EH (cell line): Measurements from ENCODE around the gene AHNAK2.
A peak's percentile ranks its signal among the peaks of the same experiment; 100 is the strongest.
"Not testable (repeated sequence)": the region's sequence is repeated elsewhere in the genome, so short reads cannot be mapped to it uniquely, and the experiment has no call there.

Source experiments
- DNase-seq: peaks from one replicate; pipeline ENCODE4 v3.0.0-alpha.2; 2015; ENCODE audit warnings: low read depth

AHNAK2 gene

GRCh38 chr14:104926619-104927431, 51.3 kb downstream of the AHNAK2 start:
- DNase-seq = no peak

- DNase-seq = no peak
Measured at GRCh38 chr14:104925855-104926609, 52.1 kb downstream of the AHNAK2 start.

GRCh38 chr14:104925214-104925854, 52.8 kb downstream of the AHNAK2 start:
- DNase-seq = no peak

GRCh38 chr14:104924421-104925213, 53.6 kb downstream of the AHNAK2 start, which contains the start of gene PLD4:
Gene PLD4, plus strand, starts transcription at chr14:104924879. Its CDS starts 2,262 bp downstream, at chr14:104927141.
- no peak for DNase-seq

GRCh38 chr14:104923640-104924420, 54.3 kb downstream of the AHNAK2 start:
- no peak for DNase-seq

GRCh38 chr14:104919993-104920315, 58.2 kb downstream of the AHNAK2 start:
- DNase-seq = peak; percentile 20

- DNase-seq = not testable (repeated sequence)
Measured at GRCh38 chr14:104919152-104919992, 58.8 kb downstream of the AHNAK2 start.

- DNase-seq = no peak
Measured at GRCh38 chr14:104917993-104918392, 60.2 kb downstream of the AHNAK2 start.

- no peak for DNase-seq
Measured at GRCh38 chr14:104917116-104917515, 61.1 kb downstream of the AHNAK2 start.

- DNase-seq = no peak
Measured at GRCh38 chr14:104913435-104913834, 64.7 kb downstream of the AHNAK2 start.

- no peak for DNase-seq
Measured at GRCh38 chr14:104912053-104912452, 66.1 kb downstream of the AHNAK2 start.

- no peak for DNase-seq
Measured at GRCh38 chr14:104908303-104908702, 69.9 kb downstream of the AHNAK2 start.

- DNase-seq = not testable (repeated sequence)
Measured at GRCh38 chr14:104905579-104905933, 72.6 kb downstream of the AHNAK2 start.

GRCh38 chr14:104904650-104905578, 73.3 kb downstream of the AHNAK2 start:
- DNase-seq = not testable (repeated sequence)

GRCh38 chr14:104903990-104904389, 74.2 kb downstream of the AHNAK2 start:
- no peak for DNase-seq

- DNase-seq = no peak
Measured at GRCh38 chr14:104900639-104901512, 77.3 kb downstream of the AHNAK2 start.

GRCh38 chr14:104899781-104900180, 78.4 kb downstream of the AHNAK2 start:
- DNase-seq = no peak

- no peak for DNase-seq
Measured at GRCh38 chr14:104898870-104899510, 79.2 kb downstream of the AHNAK2 start.
